ENCODE measurements around the gene TMEM132D. TPM values are rescaled to one million over a fixed set of nuclear protein-coding genes. Genes with fewer than 3 reads are reported as not detected.

TMEM132D gene
- total RNA-seq, 1 donor from 2014 or later = 1.0 TPM

- Histone ChIP-seq H3K4me1 (no peaks in the 10 kb centered on the region), H3K4me3 (no peak overlapping the region), H3K36me3 (no peaks in the 10 kb centered on the region), H3K27me3 (no peaks in the 10 kb centered on the region), H3K27ac (no peak overlapping the region), H3K9me3 (no peaks in the 10 kb centered on the region)
- intact Hi-C loops (cut with DNase I) = no loop called here
- ATAC-seq = no peak
- DNase-seq = no peak
- TF ChIP-seq CTCF (IDR thresholded peaks at IDR 0.05) = no peak
Measured at GRCh38 chr12:129720618-129721017, 183.2 kb downstream of the TMEM132D start.

GRCh38 chr12:129719416-129719815 lies 184.4 kb downstream of the TMEM132D start:
- DNase-seq (no peak), ATAC-seq (no peak)
- intact Hi-C loops (cut with DNase I) = no loop called here
- no peak for TF ChIP-seq CTCF (IDR thresholded peaks at IDR 0.05)
- Histone ChIP-seq H3K27me3 (no peaks in the 10 kb centered on the region), H3K36me3 (no peaks in the 10 kb centered on the region), H3K9me3 (no peaks in the 10 kb centered on the region), H3K4me3 (no peak overlapping the region), H3K4me1 (no peaks in the 10 kb centered on the region), H3K27ac (no peak overlapping the region)

- H3K27me3 ChIP-seq = no peaks in the 10 kb centered on the region
Measured at GRCh38 chr12:129717438-129717837, 186.4 kb downstream of the TMEM132D start.

GRCh38 chr12:129716825-129717224 lies 187.0 kb downstream of the TMEM132D start:
- no peaks in the 10 kb centered on the region for H3K27me3 ChIP-seq
- DNase-seq = no peak
- no peaks in the 10 kb centered on the region for H3K36me3 ChIP-seq
- no peaks in the 10 kb centered on the region for H3K4me1 ChIP-seq
- ATAC-seq = no peak
- no peaks in the 10 kb centered on the region for H3K9me3 ChIP-seq
- no peak overlapping the region for H3K27ac ChIP-seq
- no peak for TF ChIP-seq CTCF (IDR thresholded peaks at IDR 0.05)
- H3K4me3 ChIP-seq = no peak overlapping the region
- intact Hi-C loops (cut with DNase I) = no loop called here

More at GRCh38 chr12:129717438-129717837, 186.4 kb downstream of the TMEM132D start:
- no peak for TF ChIP-seq CTCF (IDR thresholded peaks at IDR 0.05)
- no peaks in the 10 kb centered on the region for H3K4me1 ChIP-seq
- ATAC-seq = no peak
- no peak for DNase-seq
- H3K27ac ChIP-seq = no peak overlapping the region
- no peaks in the 10 kb centered on the region for H3K9me3 ChIP-seq
- H3K36me3 ChIP-seq = no peaks in the 10 kb centered on the region
- no peak overlapping the region for H3K4me3 ChIP-seq
- intact Hi-C loops (cut with DNase I) = no loop called here

GRCh38 chr12:129706716-129707115 lies 197.1 kb downstream of the TMEM132D start:
- H3K27me3 ChIP-seq = no peaks in the 10 kb centered on the region
- H3K4me1 ChIP-seq = no peaks in the 10 kb centered on the region
- H3K36me3 ChIP-seq = no peaks in the 10 kb centered on the region
- DNase-seq (no peak), ATAC-seq (no peak)
- intact Hi-C loops (cut with DNase I) = no loop called here
- H3K9me3 ChIP-seq = peaks cover 5% of the 10 kb centered on the region
- TF ChIP-seq CTCF (IDR thresholded peaks at IDR 0.05) = no peak
- H3K4me3 ChIP-seq = no peak overlapping the region
- no peak overlapping the region for H3K27ac ChIP-seq

GRCh38 chr12:129704232-129704830 lies 199.5 kb downstream of the TMEM132D start:
- TF ChIP-seq CTCF (IDR thresholded peaks at IDR 0.05) = no peak
- Histone ChIP-seq H3K9me3 (peaks cover 5% of the 10 kb centered on the region), H3K27me3 (no peaks in the 10 kb centered on the region), H3K4me1 (no peaks in the 10 kb centered on the region), H3K27ac (no peak overlapping the region), H3K4me3 (no peak overlapping the region), H3K36me3 (no peaks in the 10 kb centered on the region)
- DNase-seq (no peak), ATAC-seq (no peak)
- intact Hi-C loops (cut with DNase I) = no loop called here
